ENCODE measurements around the gene SRSF3.
"Not testable (repeated sequence)": the region's sequence is repeated elsewhere in the genome, so short reads cannot be mapped to it uniquely, and the experiment has no call there.

The SRSF3 gene

GRCh38 chr6:36604090-36605060 is 10.2 kb downstream of the SRSF3 start:
- no peaks in the 10 kb centered on the region for H3K27me3 Mint-ChIP-seq
- CTCF ChIA-PET: no interaction called here
- H3K9me3 Mint-ChIP-seq: no peaks in the 10 kb centered on the region
- no peak overlapping the region for H3K4me3 Mint-ChIP-seq
- peaks cover 82% of the 10 kb centered on the region for H3K4me1 Mint-ChIP-seq
- H3K27ac Mint-ChIP-seq: peak overlapping the region; percentile 58
- H3K36me3 Mint-ChIP-seq: peaks cover 87% of the 10 kb centered on the region
- DNase-seq: no peak

GRCh38 chr6:36605143-36605542 is 11.0 kb downstream of the SRSF3 start:
- H3K4me1 Mint-ChIP-seq: peaks cover 77% of the 10 kb centered on the region
- H3K27ac Mint-ChIP-seq: peak overlapping the region; percentile 58
- peaks cover 85% of the 10 kb centered on the region for H3K36me3 Mint-ChIP-seq
- CTCF ChIA-PET: interaction anchor here (0.9 kb wide), 1 partner anchor 10 kb away, joined by 3 read pairs; no protein-coding TSS in a partner anchor
- H3K9me3 Mint-ChIP-seq: no peaks in the 10 kb centered on the region
- H3K27me3 Mint-ChIP-seq: no peaks in the 10 kb centered on the region
- DNase-seq: no peak
- H3K4me3 Mint-ChIP-seq: no peak overlapping the region

- CTCF ChIA-PET: interaction anchor here (0.9 to 1.6 kb wide), 4 partner anchors 9 to 154 kb away, joined by 3 to 8 read pairs (median 3); no protein-coding TSS in a partner anchor
- Mint-ChIP-seq H3K36me3 (peaks cover 82% of the 10 kb centered on the region), H3K4me3 (no peak overlapping the region), H3K27me3 (no peaks in the 10 kb centered on the region), H3K27ac (peak overlapping the region; percentile 79), H3K9me3 (no peaks in the 10 kb centered on the region), H3K4me1 (peaks cover 72% of the 10 kb centered on the region)
- DNase-seq: no peak
Measured at GRCh38 chr6:36605560-36606391, 11.6 kb downstream of the SRSF3 start.

- peaks cover 75% of the 10 kb centered on the region for H3K36me3 Mint-ChIP-seq
Measured at GRCh38 chr6:36607305-36607682, 13.1 kb downstream of the SRSF3 start.

GRCh38 chr6:36607683-36608386 is 13.7 kb downstream of the SRSF3 start:
- CTCF ChIA-PET: interaction anchor here (0.9 to 1.6 kb wide), 5 partner anchors 7 to 151 kb away, joined by 3 to 8 read pairs (median 6); no protein-coding TSS in a partner anchor

More at GRCh38 chr6:36607305-36607682, 13.1 kb downstream of the SRSF3 start:
- not testable (repeated sequence) for DNase-seq, H3K9me3 Mint-ChIP-seq, H3K4me3 Mint-ChIP-seq, H3K27me3 Mint-ChIP-seq
- Mint-ChIP-seq H3K4me1 (peaks cover 62% of the 10 kb centered on the region), H3K27ac (peak overlapping the region; percentile 61)
- CTCF ChIA-PET: interaction anchor here (1.1 to 1.6 kb wide), 3 partner anchors 8 to 152 kb away, joined by 3 to 8 read pairs (median 6); no protein-coding TSS in a partner anchor

GRCh38 chr6:36608788-36609563 is 14.8 kb downstream of the SRSF3 start:
- peaks cover 47% of the 10 kb centered on the region for H3K4me1 Mint-ChIP-seq
- no peak for DNase-seq
- H3K27ac Mint-ChIP-seq: peak overlapping the region; percentile 49
- CTCF ChIA-PET: interaction anchor here (0.9 to 1.5 kb wide), 3 partner anchors 14 to 126 kb away, joined by 3 to 6 read pairs (median 6); no protein-coding TSS in a partner anchor
- no peak overlapping the region for H3K4me3 Mint-ChIP-seq
- H3K9me3 Mint-ChIP-seq: no peaks in the 10 kb centered on the region
- H3K36me3 Mint-ChIP-seq: peaks cover 68% of the 10 kb centered on the region
- no peaks in the 10 kb centered on the region for H3K27me3 Mint-ChIP-seq

More at GRCh38 chr6:36607683-36608386, 13.7 kb downstream of the SRSF3 start:
- Mint-ChIP-seq H3K4me1 (peaks cover 59% of the 10 kb centered on the region), H3K27ac (peak overlapping the region; percentile 61), H3K36me3 (peaks cover 73% of the 10 kb centered on the region), H3K4me3 (no peak overlapping the region), H3K27me3 (no peaks in the 10 kb centered on the region), H3K9me3 (no peaks in the 10 kb centered on the region)
- DNase-seq: no peak

GRCh38 chr6:36609582-36609981 is 15.4 kb downstream of the SRSF3 start:
- Mint-ChIP-seq H3K4me3 (no peak overlapping the region), H3K27ac (peak overlapping the region; percentile 60), H3K9me3 (no peaks in the 10 kb centered on the region), H3K36me3 (peaks cover 64% of the 10 kb centered on the region), H3K27me3 (no peaks in the 10 kb centered on the region), H3K4me1 (peaks cover 41% of the 10 kb centered on the region)
- CTCF ChIA-PET: interaction anchor here (0.8 to 1.5 kb wide), 4 partner anchors 12 to 149 kb away, joined by 5 to 6 read pairs (median 6); no protein-coding TSS in a partner anchor
- no peak for DNase-seq

GRCh38 chr6:36610041-36610955 is 16.1 kb downstream of the SRSF3 start:
- H3K36me3 Mint-ChIP-seq: peaks cover 57% of the 10 kb centered on the region
- CTCF ChIA-PET: interaction anchor here (0.6 to 1.5 kb wide), 4 partner anchors 13 to 162 kb away, joined by 3 to 6 read pairs (median 5); no protein-coding TSS in a partner anchor
- H3K4me3 Mint-ChIP-seq: no peak overlapping the region
- no peaks in the 10 kb centered on the region for H3K27me3 Mint-ChIP-seq
- H3K9me3 Mint-ChIP-seq: no peaks in the 10 kb centered on the region
- DNase-seq: peak; percentile 5
- peaks cover 36% of the 10 kb centered on the region for H3K4me1 Mint-ChIP-seq
- H3K27ac Mint-ChIP-seq: peak overlapping the region; percentile 60

GRCh38 chr6:36610956-36611336 is 16.8 kb downstream of the SRSF3 start:
- H3K27me3 Mint-ChIP-seq: no peaks in the 10 kb centered on the region
- H3K36me3 Mint-ChIP-seq: peaks cover 51% of the 10 kb centered on the region
- CTCF ChIA-PET: interaction anchor here (0.6 to 1.5 kb wide), 2 partner anchors 148 to 161 kb away, joined by 3 to 5 read pairs; no protein-coding TSS in a partner anchor
- peak; percentile 6 for DNase-seq
- peaks cover 31% of the 10 kb centered on the region for H3K4me1 Mint-ChIP-seq
- no peaks in the 10 kb centered on the region for H3K9me3 Mint-ChIP-seq
- peak overlapping the region; percentile 43 for H3K27ac Mint-ChIP-seq
- H3K4me3 Mint-ChIP-seq: no peak overlapping the region

- peak; percentile 9 for DNase-seq
- not testable (repeated sequence) for H3K4me3 Mint-ChIP-seq, H3K9me3 Mint-ChIP-seq, H3K27me3 Mint-ChIP-seq
- Mint-ChIP-seq H3K4me1 (peaks cover 29% of the 10 kb centered on the region), H3K27ac (peak overlapping the region; percentile 19), H3K36me3 (peaks cover 46% of the 10 kb centered on the region)
- CTCF ChIA-PET: interaction anchor here (1.1 to 1.2 kb wide), 2 partner anchors 12 to 171 kb away, joined by 4 to 6 read pairs; no protein-coding TSS in a partner anchor
Measured at GRCh38 chr6:36611679-36612078, 17.5 kb downstream of the SRSF3 start.

GRCh38 chr6:36612101-36612625 is 18.0 kb downstream of the SRSF3 start:
- H3K27ac Mint-ChIP-seq: peak overlapping the region; percentile 19
- CTCF ChIA-PET: interaction anchor here (0.7 to 1.2 kb wide), 3 partner anchors 13 to 170 kb away, joined by 4 to 6 read pairs (median 4); no protein-coding TSS in a partner anchor
- peaks cover 30% of the 10 kb centered on the region for H3K4me1 Mint-ChIP-seq
- H3K9me3 Mint-ChIP-seq: no peaks in the 10 kb centered on the region
- H3K4me3 Mint-ChIP-seq: no peak overlapping the region
- DNase-seq: peak; percentile 18
- H3K36me3 Mint-ChIP-seq: peaks cover 45% of the 10 kb centered on the region
- H3K27me3 Mint-ChIP-seq: no peaks in the 10 kb centered on the region

Measured in activated naive CD4-positive, alpha-beta T cell treated with anti-CD3 and anti-CD28 coated beads, Interleukin-2, amount 10 ng/mL, durations not matched to agents 7 days and 5 days (primary cell).